DND-41 (cell line): Measurements from ENCODE around the gene MBP.

ENCODE experiments used
- CTCF ChIP-seq: IDR thresholded peaks from 2 replicates; pipeline ENCODE4 v1.5.1; 2012; ENCODE audit warnings: borderline replicate concordance, low read length, moderate library complexity, mild to moderate bottlenecking; ENCODE audit not compliant: poor library complexity, severe bottlenecking; ENCODE audit errors: extremely low read depth
- EZH2 ChIP-seq: IDR thresholded peaks from 3 replicates; pipeline ENCODE4 v1.6.1; 2012; ENCODE audit warnings: borderline replicate concordance, low read depth, mild to moderate bottlenecking, moderate library complexity, low read length, inconsistent platforms; ENCODE audit not compliant: severe bottlenecking

DNA sequence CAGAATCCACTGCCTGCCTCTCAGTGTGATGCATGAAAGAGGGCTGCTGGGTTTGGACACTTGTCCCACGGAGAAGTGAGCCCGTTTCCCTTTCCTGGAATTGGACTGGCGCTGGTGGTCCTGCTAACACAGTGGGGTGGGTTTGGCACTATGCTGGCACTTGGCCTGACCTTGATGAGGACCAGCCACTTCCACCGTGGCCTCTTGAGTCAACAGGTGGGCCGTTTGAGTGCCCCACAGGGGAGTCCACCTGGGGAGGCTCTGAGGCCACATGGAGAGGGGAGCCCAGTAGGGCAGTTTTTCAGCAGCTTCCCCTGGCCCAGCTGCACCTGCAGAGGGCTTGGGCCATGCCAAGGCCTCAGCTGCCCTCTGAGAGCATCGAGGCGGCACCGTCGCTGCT lies 56.5 kb downstream of the MBP start:
- TF ChIP-seq CTCF (no peak), EZH2 (no peak)
